Astrocyte (in vitro differentiated cells and primary cell): ENCODE measurements around the gene TEF.

Experiments used
- EZH2 ChIP-seq: IDR thresholded peaks from 2 replicates; pipeline ENCODE4 v1.6.1; 2012; ENCODE audit warnings: mild to moderate bottlenecking, low read length, inconsistent platforms; ENCODE audit not compliant: insufficient read depth
- TF ChIP-seq, protein P1 (sequence below): IDR thresholded peaks from 2 replicates; pipeline ENCODE4 v1.5.1; 2011; ENCODE audit warnings: low read depth, mild to moderate bottlenecking, inconsistent platforms, low read length, moderate library complexity; ENCODE audit not compliant: insufficient read depth

GRCh38 chr22:41361716-41362310, 19.9 kb upstream of the TEF start:
- TF ChIP-seq, protein P1, sequence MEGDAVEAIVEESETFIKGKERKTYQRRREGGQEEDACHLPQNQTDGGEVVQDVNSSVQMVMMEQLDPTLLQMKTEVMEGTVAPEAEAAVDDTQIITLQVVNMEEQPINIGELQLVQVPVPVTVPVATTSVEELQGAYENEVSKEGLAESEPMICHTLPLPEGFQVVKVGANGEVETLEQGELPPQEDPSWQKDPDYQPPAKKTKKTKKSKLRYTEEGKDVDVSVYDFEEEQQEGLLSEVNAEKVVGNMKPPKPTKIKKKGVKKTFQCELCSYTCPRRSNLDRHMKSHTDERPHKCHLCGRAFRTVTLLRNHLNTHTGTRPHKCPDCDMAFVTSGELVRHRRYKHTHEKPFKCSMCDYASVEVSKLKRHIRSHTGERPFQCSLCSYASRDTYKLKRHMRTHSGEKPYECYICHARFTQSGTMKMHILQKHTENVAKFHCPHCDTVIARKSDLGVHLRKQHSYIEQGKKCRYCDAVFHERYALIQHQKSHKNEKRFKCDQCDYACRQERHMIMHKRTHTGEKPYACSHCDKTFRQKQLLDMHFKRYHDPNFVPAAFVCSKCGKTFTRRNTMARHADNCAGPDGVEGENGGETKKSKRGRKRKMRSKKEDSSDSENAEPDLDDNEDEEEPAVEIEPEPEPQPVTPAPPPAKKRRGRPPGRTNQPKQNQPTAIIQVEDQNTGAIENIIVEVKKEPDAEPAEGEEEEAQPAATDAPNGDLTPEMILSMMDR: no peak
- TF ChIP-seq EZH2: no peak
